ENCODE results near the gene P2RY13.

Gene P2RY13

GRCh38 chr3:151315136-151315535 lies 14.2 kb downstream of the P2RY13 start:
- H3K27ac ChIP-seq: no peak overlapping the region

GRCh38 chr3:151314593-151314992 lies 14.8 kb downstream of the P2RY13 start:
- no peak overlapping the region for H3K27ac ChIP-seq
- no peak for TF ChIP-seq CTCF (IDR thresholded peaks at IDR 0.05)
- no peak for TF ChIP-seq ZFX (IDR thresholded peaks at IDR 0.05; ENCODE audit: borderline replicate concordance)

More at GRCh38 chr3:151315136-151315535, 14.2 kb downstream of the P2RY13 start:
- TF ChIP-seq ZFX (IDR thresholded peaks at IDR 0.05; ENCODE audit: borderline replicate concordance): no peak
- TF ChIP-seq CTCF (IDR thresholded peaks at IDR 0.05): no peak

GRCh38 chr3:151314137-151314536 lies 15.2 kb downstream of the P2RY13 start:
- TF ChIP-seq CTCF (IDR thresholded peaks at IDR 0.05) (no peak), ZFX (IDR thresholded peaks at IDR 0.05; ENCODE audit: borderline replicate concordance) (no peak)
- H3K27ac ChIP-seq: no peak overlapping the region

DNA sequence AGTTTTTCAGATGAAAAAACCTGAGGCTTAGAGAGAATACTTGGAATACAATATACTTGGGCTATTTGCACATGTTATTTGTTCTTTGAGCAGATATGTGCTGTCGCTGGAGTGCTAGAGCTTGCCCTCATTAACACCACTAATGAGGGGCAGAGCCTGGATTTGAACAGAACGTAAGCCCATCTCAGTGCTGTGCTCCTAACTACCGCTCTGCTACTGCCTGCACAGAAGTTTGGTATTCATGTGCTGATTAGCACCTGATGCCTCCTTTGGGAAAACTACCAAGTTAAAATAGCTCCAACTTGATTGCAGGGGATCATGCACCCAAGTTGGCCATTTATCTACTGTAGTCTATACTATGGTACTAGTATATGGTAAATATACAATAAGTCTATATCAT lies 16.4 kb downstream of the P2RY13 start:
- TF ChIP-seq ZFX (IDR thresholded peaks at IDR 0.05; ENCODE audit: borderline replicate concordance) (no peak), CTCF (IDR thresholded peaks at IDR 0.05) (no peak)
- H3K27ac ChIP-seq: no peak overlapping the region

GRCh38 chr3:151309566-151309965 lies 19.8 kb downstream of the P2RY13 start:
- no peak for TF ChIP-seq ZFX (IDR thresholded peaks at IDR 0.05; ENCODE audit: borderline replicate concordance)
- no peak for TF ChIP-seq CTCF (IDR thresholded peaks at IDR 0.05)
- H3K27ac ChIP-seq: no peak overlapping the region

DNA sequence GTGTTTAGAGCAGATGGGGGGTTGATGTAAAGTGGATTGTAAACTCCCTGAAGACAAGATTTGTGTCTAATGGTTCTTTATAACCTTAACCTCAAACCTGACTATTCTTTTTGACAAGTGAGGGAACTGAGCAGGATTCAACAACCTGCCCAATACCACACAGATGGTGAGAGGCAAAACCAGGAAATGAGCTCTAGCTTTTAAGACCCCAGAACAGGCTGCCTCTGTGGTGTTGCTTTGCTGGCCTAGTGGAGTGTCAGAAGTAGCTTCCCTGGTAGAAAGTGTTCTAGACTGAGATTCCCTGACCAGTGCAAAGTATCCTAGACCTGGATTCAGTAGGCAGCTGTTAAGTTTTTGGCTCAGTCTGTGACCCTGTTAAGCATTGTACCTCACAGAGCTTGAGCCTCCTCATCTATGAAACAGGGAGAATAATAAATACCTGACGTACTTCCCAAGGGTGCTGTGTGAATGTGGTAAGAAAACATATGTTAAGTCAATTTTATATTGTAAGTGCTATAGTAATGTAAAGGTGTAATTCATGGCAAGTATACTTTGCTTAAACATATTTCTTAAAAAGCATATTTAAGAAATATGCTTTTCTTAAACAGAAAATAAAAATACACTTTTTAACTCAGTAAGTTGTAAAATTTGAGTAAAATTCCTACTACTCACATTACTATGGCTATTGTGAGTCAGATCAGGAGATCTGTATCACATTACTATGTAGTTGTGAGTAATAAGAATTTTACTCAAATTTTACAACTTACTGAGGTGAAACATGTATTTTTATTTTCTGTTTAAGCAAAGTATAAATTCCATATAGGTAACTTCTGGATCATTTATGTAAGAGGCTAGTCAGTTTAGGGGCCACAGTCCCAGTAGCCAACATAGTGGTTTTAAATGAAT lies 21.5 kb downstream of the P2RY13 start:
- H3K27ac ChIP-seq: no peak overlapping the region
- TF ChIP-seq CTCF (IDR thresholded peaks at IDR 0.05): no peak
- no peak for TF ChIP-seq ZFX (IDR thresholded peaks at IDR 0.05; ENCODE audit: borderline replicate concordance)

- TF ChIP-seq ZFX (IDR thresholded peaks at IDR 0.05; ENCODE audit: borderline replicate concordance): no peak
- no peak for TF ChIP-seq CTCF (IDR thresholded peaks at IDR 0.05)
- H3K27ac ChIP-seq: no peak overlapping the region
Observed at GRCh38 chr3:151307131-151307530, 22.2 kb downstream of the P2RY13 start.
